Choroid plexus epithelial cell (primary cell): Measurements from ENCODE around the gene SRD5A2.

Source experiments
- DNase-seq: peaks from one replicate; pipeline ENCODE4 v3.0.0-alpha.2; 2010; ENCODE audit warnings: low read depth
- H3K4me3 ChIP-seq: 2 replicates; pipeline ENCODE4 v1.5.1; 2011; ENCODE audit warnings: low read depth, mild to moderate bottlenecking, control low read depth, low read length, moderate library complexity
- TF ChIP-seq, protein P1 (sequence below): conservative IDR thresholded peaks from 2 replicates; pipeline ENCODE4 v1.5.1; 2011; ENCODE audit warnings: low read depth, mild to moderate bottlenecking, control low read depth, inconsistent platforms, low read length, moderate library complexity

The SRD5A2 gene

DNA sequence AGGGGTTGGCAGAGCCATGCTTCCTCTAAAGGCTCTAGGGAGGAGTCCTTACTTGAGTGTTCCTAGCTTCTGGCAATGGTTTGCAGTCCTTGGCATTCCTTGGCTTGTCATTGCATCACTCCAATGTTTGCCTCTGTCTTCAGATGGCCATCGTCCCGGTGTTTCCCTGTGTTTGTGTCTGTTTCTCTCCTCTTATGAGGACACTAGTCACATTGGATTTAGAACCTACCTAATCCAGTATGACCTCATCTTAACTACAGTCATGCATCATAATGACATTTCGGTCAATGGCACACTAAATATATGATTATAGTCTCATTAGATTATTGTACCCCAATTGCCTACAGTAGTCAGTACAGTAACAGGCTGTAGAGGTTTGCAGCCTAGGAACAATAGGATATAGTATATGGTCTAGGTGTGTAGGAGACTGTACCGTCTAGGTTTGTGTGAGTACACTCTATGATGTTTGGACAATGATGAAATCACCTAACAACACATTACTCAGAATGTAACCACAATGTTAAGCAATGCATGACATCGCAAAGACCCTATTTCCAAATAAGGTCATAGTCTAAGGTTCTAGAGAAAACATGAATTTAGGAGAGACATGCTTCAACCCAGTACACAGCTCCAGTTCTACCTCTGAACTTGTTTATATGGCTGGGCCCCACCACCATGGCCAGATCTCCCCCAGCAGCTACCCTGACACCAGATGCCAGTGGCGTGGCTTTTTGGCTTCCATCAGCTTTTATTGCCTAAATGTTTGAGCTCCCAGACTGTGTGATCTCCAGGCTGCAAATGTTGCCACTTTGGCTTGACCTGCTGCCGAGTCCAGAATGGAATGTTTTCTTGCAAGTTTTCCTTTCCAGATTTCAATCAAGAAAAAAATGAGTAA lies 22.1 kb downstream of the SRD5A2 start:
- TF ChIP-seq, protein P1, sequence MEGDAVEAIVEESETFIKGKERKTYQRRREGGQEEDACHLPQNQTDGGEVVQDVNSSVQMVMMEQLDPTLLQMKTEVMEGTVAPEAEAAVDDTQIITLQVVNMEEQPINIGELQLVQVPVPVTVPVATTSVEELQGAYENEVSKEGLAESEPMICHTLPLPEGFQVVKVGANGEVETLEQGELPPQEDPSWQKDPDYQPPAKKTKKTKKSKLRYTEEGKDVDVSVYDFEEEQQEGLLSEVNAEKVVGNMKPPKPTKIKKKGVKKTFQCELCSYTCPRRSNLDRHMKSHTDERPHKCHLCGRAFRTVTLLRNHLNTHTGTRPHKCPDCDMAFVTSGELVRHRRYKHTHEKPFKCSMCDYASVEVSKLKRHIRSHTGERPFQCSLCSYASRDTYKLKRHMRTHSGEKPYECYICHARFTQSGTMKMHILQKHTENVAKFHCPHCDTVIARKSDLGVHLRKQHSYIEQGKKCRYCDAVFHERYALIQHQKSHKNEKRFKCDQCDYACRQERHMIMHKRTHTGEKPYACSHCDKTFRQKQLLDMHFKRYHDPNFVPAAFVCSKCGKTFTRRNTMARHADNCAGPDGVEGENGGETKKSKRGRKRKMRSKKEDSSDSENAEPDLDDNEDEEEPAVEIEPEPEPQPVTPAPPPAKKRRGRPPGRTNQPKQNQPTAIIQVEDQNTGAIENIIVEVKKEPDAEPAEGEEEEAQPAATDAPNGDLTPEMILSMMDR = no peak
- peak; percentile 67 for DNase-seq
- no peak overlapping the region for H3K4me3 ChIP-seq

DNA sequence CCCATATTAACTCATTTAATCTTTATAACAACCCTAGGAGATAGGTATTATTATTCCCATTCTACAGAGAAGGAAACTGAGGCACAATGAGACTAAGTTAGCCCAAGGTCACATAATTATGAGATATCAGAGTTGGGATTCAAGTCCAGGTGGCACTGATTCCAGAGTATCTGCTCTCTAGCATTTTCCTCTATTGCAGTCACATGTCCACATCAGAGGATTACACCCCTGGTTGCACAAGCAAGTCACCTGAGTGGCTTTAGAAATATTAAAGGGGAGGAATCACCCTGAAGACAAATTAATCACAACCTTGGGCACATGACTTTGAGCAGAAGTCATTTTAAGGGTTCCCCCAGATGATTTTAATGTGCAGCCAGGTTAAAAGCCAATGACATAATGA lies 23.8 kb downstream of the SRD5A2 start:
- H3K4me3 ChIP-seq = no peak overlapping the region
- TF ChIP-seq, protein P1 = no peak
- no peak for DNase-seq

DNA sequence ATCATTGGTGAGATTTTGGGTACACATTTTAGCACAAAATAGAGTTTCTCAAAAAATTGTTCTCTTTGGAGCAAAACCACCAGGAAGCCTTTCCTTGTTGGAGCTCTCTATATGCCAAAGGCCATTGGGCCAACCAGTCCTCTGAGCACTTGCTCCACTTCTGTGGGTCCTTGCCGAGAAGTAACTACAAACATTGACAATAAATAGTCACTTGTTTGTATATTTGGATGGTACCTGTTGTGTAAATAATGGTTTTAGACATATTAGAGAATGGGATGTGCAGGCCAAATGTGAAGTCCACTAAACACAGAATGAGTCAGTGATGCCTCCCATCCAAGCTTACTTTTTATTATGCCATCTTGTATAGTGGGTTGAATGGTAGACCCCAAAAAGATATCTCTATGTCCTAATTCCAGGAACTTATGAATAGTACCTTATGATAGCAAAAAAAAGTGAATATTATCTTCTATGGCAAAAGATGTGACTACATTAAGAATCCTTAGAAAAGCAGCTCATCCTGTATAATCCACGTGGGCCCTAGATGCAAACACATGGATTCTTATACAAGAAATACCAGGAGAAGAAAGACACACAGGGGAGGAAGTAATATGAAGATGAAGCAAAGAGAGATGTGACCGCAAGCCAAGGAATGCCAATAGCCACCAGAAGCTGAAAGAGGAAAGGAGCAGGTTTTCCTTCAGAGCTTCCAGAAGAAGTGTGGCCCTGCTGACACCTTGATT lies 24.6 kb downstream of the SRD5A2 start:
- TF ChIP-seq, protein P1 = no peak
- H3K4me3 ChIP-seq = no peak overlapping the region
- no peak for DNase-seq

DNA sequence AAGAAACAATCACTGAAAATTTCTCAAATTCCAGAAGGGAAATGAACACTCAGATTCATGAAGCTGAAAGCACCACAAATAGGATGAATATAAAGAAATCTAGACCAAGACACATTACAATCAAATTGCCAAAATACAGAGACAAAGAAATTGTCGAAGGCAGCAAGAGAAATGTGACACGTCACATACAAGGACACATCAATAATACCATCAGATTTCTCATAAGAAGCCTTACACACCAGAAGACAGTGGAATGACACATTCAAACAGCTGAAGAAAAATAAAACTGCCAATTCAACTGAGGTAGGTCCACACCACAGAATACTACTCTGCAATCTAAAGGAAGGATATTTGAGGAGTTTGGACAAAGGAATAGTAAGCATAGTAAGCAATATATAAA lies 27.4 kb downstream of the SRD5A2 start:
- no peak for DNase-seq
- TF ChIP-seq, protein P1 = no peak
- H3K4me3 ChIP-seq = no peak overlapping the region

DNA sequence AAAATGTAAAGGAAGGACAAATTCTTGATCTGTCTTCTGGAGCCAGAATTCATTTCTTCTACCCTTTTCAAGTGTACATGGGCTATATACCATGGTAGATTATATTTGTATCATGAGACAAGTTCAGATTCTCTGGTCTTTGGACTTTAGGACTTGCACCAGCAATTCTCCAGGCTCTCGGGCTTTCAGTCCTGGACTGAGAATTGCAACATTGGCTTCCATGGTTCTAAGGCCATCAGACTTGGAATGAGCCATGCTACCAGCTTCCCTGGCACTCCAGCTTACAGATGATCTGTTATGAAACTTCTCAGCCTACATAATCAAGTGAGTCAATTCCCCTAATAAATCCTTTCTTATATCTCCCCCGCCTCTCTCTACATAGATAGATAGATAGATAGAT lies 33.3 kb downstream of the SRD5A2 start:
- TF ChIP-seq, protein P1 = no peak
- DNase-seq = no peak
- H3K4me3 ChIP-seq = no peak overlapping the region

DNA sequence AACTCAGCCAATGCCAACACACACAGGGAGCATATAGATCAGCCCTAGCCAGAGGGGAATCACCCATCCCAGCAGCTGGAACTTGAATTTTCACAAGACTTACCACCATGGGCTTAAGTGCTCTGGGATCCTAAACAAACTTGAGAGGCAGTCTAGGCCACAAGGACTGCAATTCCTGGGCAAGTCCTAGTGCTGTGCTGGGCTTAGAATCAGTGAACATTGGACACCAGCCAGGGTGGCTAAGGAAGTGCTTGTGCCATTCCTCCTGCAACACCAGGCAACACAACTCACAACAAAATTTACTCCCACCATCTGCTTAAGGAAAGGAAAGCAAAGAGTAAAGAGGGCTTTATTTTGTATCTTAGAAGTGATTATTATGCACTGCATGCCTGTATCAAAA lies 38.9 kb downstream of the SRD5A2 start:
- H3K4me3 ChIP-seq = no peak overlapping the region
- no peak for DNase-seq
- TF ChIP-seq, protein P1 = no peak
